Tongue (tissue), 2 donors: ENCODE data around the gene PLSCR5. TPM values are rescaled to one million over a fixed set of nuclear protein-coding genes. Genes with fewer than 3 reads are reported as not detected.

Source experiments
- DNase-seq: peaks from one replicate; pipeline ENCODE4 v3.0.0-alpha.2; 2015
- total RNA-seq: library from RNA; depleted of rRNA; stranded (reverse); fragments of >200 nt; gene quantifications from one replicate; pipeline ENCODE4 v1.2.3, GENCODE V29; 2014

PLSCR5 gene, protein sequence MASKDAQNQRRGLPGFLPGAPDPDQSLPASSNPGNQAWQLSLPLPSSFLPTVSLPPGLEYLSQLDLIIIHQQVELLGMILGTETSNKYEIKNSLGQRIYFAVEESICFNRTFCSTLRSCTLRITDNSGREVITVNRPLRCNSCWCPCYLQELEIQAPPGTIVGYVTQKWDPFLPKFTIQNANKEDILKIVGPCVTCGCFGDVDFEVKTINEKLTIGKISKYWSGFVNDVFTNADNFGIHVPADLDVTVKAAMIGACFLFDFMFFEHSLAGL
- total RNA-seq, result not detected

DNA sequence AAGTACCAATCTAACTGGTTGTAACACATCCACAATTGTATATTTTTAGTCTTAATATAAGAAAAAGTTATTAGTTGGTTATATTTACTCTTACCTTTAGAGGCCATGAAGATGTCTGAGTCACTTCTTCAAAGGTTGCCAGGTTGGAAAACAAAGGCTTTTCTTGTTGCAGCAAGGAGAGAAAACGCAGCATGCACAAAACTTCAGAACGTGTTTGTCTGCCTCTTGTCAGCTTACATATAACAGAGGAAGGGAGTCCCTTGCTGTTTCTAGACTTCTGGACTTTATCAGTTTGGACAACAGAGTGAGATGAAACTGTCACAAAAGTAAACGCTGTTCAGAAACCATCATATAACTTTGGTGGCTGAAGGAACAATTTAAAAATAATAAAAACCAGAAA is at the start of gene PLSCR5:
PLSCR5 (minus strand) TSS at position 241 of the 400 bp plus-strand sequence; CDS start at position 107, 134 bp downstream.
- peak; percentile 69 for DNase-seq

DNA sequence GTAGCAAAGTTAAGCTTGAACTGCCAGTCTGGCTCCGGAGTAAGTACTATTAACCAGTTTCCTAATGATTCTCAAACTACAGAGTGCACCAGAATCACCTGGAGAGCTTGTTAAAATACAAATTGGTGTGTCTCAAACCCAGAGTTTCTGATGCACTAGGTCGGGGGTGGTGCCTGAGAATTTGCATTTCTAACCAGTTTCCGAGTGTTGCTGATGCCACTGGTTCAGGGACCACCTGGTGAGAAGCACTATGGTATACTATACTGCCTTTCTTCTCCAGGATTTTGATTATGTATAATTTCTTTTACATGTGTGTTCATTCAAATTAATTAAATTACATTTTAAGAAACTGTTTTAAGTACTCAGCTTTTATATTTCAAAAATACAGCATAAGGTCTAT is 48.8 kb upstream of the PLSCR5 start:
- DNase-seq, result no peak

DNA sequence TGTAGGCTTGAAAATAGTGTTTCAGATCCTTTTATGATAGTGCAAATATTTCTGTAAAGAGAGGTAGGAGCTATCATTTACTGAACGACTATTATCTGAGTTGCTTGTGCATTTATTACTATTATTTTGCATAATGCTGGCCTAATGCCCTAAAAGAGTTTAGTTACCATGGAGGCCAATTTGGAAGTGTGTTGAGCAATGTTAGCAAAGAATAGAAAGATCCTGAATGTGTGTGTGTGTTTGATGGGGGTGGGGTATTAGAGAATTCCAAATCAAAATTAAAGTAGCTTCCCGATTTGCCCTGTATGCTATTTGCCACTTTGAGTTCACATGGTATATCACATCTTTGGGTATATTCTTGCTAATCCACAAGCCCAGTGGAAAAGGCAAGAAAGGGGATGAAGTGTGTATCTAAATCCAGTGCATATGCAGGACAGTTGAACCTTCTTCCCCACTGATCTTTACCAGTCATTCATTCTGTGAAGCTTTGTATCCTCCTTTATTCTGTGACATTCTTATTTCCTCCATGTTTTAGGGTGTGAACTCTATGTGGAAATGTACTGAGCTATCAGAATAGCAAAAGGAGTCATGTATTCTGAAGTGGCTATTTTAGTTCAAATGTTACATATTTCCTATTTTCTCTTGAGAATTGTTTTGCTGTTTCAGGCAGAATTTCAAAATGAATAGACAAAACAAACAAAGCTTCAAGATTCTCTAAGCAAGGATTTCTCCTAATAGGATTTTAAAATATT is 45.7 kb upstream of the PLSCR5 start:
- DNase-seq, result no peak

DNA sequence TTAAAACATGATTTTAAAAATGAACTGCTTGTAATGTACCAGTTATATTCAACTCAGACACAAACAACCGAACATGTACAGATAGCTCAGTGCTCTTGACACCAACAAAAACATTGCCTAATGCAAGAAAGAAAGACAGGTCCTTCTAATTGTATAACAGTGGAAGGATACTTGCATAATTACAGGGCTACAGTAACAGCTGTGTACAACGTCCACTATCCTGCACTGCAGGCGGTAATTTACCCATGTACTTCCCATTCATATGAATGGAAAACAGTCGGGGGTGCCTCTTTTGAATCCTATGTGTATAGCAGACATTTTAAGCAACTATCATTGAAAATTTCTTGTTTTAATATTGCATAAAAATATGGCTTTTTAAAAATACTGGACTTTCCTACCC is 41.1 kb upstream of the PLSCR5 start:
- no peak for DNase-seq

DNA sequence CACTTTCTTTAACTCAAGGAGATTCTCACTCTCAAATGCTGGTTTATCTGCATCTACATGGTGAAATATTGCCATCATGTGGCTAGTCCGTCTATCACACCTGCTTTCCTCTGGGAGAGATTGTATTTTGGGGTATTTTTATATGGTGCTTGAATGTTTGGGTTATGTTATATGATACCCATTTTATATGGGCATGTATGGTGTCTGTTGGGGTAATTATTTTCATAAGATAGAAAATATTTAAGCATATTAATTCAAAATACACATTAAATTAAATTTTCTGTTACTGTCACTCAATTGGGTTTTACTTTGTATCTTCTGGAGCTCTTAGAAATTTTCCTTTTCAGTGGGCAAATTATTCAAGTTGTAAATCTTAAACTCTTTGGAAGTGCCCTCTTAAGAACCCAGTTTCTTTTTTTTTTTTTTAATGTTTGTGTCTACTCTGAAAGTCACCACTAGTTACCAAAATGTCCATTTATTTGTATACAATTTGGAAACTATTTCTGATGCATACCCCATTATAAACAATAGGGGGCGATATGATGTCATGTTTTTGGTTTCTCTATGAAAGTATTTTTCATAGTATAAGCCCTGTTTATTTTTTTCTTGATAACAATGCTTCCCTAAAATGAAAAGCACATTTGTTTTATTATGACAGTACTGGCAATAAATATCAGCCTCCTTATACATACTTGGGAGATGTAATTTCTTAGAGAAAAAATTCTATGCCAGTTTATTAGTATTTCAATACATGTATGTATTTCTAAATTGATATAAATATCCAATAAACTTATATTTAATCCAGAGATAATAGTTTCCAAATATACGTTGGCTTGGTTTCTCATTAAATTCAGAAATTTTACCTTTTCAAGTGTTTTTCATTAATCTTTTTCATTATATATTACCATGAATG is 36.1 kb upstream of the PLSCR5 start:
- peak; percentile 54 for DNase-seq

DNA sequence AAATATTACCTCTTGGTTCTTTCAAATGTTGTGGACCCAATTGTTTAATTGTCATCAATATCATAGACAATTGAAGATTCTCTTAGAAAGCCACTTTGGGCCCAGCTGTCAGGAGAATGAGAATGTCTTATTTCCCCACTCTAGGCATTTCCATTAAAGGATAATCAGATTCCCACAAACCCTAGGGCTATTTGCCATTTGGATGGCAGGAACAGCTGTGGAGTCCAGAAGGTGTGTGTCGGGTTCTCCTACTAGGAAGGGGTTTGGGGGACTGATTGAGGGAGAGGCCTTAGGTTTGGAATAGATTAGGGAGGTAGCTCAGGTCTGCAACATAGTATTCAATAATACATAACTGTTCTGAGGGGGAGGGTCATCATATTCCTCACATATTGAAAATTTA is 35.2 kb upstream of the PLSCR5 start:
- no peak for DNase-seq

DNA sequence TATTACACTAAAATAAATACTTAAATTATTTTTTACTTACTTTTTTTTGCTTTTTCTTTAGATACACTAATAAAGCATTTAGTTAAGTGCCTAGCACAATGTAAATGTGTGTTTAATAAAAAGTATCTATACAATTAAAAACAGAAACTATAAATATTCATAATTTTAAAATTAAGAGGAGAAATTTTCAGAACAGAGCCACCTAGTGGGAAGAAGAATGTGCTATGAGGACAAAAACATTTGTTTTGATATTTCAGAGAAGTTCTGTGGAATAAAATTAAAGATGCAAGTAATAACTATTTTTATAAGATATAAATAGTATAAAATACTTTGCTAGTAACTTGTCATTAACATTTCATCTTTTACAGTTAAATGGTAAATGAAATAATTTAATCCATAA is 33.6 kb upstream of the PLSCR5 start:
- no peak for DNase-seq

DNA sequence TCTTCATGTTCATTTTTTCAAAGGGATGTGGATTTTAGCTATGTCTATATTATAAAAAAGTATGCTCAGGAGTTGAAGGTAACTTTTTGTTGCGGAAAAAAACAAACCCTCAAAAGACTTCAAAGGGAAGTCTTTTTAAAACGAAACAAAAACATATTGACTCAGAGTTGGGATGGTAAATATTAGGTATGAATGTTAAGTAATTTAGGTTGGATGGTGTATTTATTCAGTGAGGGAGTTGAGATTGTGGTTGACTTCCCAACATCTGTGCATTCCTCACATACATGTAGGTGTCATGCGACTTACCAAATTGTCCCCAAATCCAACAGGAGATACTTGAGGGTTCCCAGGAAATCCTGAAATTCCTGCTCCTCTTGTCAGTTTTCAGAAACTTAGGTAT is 32.7 kb upstream of the PLSCR5 start:
- no peak for DNase-seq

DNA sequence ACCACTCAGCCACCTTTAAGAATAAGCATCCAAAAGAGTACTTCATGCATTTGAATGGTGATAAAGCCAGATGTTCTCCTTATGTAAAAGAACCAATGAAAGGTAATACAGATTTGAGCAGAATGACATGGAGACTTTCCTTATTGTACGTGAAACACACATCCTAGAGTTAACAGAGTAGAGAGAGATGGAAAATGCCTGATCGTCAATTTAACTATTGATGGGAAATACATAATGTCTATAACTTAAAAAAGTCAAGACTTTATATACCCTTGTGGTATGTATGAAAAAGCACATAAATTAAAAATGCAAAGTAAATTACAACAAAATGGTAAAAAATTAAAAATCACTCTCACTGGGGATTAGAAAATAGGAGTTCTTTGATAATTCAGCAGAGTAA is 31.7 kb upstream of the PLSCR5 start:
- no peak for DNase-seq

DNA sequence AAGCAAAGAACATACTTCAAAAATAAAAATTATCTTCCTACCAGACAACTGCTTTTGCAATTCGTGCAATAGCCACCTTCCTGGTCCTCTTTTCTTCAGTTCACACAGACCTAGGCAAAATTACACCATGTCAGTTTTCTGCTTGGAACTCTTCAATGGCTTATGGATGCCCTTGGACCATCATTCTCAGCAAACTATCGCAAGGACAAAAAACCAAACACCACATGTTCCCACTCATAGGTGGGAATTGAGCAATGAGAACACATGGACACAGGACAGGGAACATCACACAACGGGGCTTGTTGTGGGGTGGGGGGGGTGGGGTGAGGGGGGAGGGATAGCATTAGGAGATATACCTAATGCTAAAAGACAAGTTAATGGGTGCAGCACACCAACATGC is 29.2 kb upstream of the PLSCR5 start:
- no peak for DNase-seq

DNA sequence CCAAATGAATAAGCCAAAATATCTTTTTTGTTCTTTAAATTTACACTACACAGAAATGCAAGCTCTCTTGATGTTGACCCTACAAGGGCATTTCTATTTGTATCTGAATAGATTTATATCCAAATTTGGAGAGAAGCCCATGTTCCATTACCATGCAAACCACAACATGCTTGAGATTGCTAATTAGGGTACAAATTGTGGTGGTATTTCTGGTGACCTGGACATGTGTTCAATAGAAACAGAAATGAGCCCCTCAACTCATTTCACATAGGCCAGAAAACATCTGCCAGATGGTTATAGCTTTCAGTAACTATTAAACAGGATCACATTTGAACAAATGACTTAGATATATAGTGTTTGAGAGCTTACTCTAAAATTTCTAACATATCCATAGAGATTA is 23.5 kb upstream of the PLSCR5 start:
- no peak for DNase-seq

DNA sequence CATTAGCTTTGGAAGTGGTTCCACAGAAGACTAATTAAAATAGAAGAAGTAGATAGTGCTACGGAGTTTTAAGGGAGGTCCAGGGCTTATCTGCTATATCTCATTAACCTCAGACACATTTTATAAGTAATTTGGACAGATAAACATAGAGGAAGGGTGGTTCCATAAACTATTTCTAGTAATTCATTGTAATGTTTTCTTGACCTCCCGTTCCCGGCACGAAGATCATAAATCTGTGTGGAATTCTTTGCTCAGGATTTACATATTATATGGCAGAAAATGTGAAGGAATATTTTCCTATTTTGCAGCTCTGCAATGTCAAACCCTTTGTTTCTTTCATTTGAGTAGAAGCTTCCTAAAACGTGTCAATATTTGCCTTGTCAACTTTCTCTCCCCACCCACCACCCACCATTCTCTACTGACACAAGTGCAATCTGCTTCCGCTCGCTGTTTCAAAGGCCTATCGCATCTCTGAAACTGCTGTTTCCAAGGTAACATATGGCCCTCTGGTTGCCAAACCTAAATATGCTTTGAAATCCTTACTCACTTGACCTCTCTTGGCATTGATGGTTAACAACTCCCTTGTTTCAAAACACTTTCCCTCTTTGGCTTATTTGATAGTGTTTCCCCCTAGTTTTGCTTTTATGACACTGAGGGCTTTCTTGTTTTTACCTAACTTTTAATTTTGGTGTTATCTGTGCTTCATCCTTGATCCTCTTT is 21.4 kb upstream of the PLSCR5 start:
- no peak for DNase-seq

DNA sequence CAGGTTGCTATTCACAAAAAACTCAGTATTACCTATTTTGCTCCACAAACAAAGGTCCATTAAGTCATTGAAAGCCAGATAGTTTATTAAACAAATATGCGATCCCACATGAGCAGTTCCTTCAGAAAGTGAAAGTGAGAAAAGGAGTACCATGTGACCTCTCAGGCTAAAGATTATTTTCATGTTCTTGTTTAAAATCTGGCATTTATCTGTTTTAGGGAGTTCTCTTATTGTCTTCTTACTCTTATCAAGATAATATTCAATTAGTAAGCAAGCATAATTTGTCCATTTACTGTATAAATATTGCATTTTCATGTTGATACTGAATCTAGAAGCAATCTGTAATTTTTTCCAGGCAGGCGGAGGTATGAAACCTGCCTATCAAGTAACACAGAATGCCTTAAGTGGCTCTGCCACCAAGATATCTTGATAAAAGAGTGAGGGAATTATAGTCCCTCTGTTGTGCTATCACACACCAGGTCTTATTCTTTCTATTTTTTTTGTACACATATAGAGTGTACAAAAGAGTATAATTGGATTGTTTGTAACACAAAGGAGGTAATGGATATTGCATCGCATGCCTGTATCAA is 20.1 kb upstream of the PLSCR5 start:
- no peak for DNase-seq

DNA sequence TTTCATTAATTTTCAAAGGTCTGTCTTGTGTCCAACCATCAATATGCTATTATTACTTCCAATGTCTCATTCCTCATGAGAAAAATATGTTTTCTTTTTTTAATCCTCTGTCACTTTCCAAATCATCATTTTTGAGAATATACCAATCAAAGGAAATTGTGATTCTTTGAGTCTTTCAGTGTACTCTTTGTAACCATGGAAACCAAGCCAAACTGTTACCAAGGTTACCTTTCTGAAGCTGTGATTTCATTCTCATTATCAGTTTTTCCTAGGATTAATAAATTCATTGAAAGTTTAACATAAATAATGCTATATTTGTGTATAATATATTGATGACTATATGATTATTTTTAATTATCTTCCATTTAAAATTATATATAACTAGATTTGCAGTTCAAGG is 16.6 kb upstream of the PLSCR5 start:
- DNase-seq, result no peak

DNA sequence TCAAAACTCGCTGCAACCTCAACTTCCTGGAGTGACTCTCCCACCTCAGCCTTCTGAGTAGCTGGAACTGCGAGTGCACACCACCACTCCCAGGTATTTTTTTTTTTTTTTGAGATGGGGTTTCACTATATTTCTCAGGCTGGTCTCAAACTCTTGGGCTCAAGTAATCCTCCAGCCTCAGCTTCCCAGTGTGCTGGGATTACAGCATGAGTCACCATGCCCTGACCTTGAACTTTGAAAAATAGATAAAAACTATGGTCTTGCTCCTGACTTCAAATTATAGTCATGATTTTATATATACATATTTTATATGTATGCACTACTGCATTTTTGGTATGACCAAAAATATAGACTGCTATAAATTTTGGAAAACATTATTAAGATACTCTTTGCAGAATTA is 6.9 kb upstream of the PLSCR5 start:
- no peak for DNase-seq

DNA sequence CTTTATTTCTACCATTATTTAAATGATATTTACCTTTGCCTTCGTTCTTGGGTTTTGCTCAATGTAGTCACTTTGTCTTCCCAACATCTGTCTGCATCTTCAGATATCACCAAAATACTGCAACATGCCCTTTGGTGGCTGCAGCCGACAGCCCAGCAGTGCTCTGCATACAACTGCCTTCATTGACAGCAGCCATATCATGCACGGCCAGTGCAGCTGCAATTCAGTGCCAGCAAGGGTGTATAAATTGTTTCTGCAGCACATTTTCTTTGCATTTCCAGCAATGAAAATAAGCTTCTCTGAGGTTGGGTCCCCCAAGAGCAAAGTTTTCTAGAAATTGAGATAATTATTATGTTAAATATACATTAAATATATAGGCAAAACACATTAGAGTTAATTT is 6.0 kb upstream of the PLSCR5 start:
- DNase-seq, result no peak

DNA sequence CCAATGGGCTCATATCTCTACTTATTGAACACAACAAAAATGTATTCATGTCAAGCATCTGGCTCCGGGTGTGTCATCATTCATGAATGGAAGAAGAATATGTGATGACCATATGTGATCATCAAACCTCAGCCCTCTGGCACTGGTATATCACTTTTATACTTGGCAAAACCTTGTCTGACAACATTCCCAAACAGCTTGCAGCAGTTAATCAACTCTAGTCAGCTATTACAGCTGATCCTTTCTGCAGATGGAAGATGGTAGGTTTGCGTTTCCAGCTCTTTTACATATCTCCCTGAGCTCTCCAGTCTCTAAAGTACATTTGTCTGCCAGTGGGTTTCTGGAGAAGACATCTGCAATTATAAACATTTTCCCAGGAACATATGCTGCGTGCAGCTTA is 6.6 kb downstream of the PLSCR5 start:
- peak; percentile 3 for DNase-seq

DNA sequence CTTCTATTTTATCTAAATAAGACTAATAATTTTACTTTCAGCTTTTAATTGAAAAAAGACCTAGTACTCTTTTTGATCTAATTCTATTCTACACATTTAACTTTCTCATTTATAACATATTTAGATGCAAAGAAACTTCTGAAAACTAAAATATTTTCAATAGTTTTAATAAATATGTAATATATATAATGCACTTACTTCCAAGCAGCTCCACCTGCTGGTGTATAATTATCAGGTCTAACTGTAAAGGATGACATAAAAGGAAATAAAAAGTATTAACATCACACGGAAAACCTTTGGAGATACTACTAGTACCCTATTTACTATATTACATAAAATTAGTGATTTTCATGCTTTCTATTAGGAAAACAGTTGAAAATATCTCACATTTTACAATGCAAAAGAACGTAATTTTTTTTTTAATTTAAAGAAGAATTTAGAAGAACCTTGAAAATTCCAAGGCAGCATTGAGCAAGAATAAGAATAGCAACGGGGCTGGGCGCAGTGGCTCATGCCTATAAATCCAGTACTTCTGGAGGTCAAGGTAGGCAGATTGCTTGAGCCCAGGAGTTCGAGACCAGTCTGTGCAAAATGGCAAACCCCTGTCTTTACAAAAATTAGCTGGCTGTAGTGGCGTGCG is 10.2 kb downstream of the PLSCR5 start:
- DNase-seq, result peak; percentile 8

DNA sequence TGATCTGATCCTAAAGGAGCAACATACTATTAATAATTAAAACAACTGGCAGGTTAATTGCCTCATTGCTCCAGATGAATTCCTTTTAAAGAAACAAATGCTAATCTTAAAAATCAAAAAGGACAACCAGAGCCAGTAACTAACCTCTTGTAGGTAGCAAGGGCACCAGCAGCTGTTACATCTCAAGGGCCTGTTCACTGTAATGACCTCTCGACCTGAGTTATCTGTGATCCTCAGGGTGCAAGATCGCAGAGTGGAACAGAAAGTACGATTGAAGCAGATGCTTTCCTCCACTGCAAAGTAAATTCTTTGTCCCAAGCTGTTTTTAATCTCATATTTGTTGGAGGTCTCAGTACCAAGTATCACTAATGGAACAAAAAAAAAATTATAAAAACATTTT is 11.4 kb downstream of the PLSCR5 start:
- no peak for DNase-seq

DNA sequence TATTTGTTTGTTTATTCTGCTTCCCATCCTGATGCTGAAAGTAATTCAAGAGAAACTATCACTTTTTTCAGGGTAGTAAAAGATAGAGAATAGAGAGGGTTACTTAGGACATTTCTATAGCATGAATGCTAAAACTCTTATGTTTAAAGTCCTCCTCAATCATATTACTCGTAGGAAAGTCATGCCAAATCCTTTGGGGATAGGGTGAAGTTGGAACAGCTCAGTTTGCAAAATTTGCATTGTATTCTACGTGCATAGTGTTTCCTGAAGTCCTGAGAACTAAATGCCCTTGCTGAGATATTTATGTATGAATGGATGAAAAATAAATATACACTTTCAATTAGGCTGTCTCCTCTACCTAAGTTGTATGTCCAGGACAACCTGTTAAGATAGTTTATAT is 14.6 kb downstream of the PLSCR5 start:
- no peak for DNase-seq

DNA sequence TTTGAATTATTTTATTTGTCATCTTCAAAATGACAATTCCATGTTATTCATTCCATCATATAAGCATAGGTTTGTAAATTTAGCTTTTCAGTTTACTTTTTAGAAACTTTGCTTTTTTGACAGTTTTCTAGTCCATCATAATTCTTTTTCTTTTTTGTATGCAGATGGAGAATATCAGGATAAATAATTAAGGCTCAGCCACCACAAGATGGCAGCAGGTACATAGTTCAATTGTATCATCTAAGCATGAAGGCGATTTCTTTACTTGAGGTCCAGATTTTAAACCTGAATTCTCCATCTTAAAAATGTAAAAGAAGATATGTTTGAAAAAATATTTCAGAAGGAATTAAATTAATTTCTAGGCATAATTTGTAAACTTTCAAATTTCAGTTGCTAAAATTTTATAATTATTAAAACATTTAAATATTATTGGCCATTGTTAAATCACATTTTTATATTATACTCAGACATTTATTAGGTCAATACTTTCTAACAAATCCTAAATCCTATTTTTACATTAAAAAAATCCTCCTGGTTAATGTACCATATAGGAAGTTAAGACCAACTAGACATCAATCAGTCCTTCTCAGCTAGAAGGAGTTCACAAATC is 15.1 kb downstream of the PLSCR5 start:
- peak; percentile 73 for DNase-seq
